H7 (cell line): ENCODE data around the gene MYMK. TPM values are rescaled to one million over a fixed set of nuclear protein-coding genes. Genes with fewer than 3 reads are reported as not detected.

Experiments
- DNase-seq: peaks from one replicate; pipeline ENCODE4 v3.0.0; 2012
- H3K27me3 ChIP-seq: 2 replicates; pipeline ENCODE4 v1.6.0; 2011; ENCODE audit warnings: mild to moderate bottlenecking, low read length; ENCODE audit not compliant: control insufficient read depth, insufficient read depth
- H3K36me3 ChIP-seq: replicated peaks from 2 replicates; pipeline ENCODE4 v1.5.1; 2011; ENCODE audit warnings: low read length; ENCODE audit not compliant: control insufficient read depth, insufficient read depth
- H3K4me3 ChIP-seq: 2 replicates; pipeline ENCODE4 v1.5.1; 2011; ENCODE audit warnings: low read depth, mild to moderate bottlenecking, control low read depth, low read length, moderate library complexity; ENCODE audit not compliant: insufficient read depth
- total RNA-seq: library from RNA; depleted of rRNA; stranded (reverse); fragments of >200 nt; shearing (Covaris generic); gene quantifications from 2 replicates; pipeline ENCODE4 v1.2.3, GENCODE V29; 2014

The MYMK gene
- total RNA-seq, 1 experiment from 2014 or later = not detected

DNA sequence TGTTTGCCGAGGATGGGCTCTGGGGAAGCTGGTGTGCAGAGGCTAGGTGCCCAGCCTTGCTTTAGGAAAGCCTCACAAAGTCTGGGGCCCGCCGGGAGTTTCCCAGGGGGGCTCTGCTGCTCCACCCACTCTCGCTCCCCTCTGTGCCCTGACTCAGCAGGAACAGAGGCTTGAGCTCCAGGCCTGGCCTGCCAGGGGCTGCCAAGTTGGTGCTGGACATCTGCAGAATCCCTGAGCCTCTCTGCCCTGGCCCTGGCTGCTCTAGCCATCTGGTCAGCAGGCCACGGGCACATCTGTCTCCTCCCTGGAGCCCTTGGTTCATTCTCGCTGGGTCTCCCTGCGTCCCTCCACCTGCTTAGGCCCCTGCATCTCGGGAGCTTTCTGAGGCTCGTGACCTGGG lies 9.1 kb upstream of the MYMK start:
- H3K27me3 ChIP-seq = peaks cover 1% of the 10 kb centered on the region; the same call in 1 of the 2 replicates
- DNase-seq = no peak
- H3K36me3 ChIP-seq = no peaks in the 10 kb centered on the region
- no peak overlapping the region for H3K4me3 ChIP-seq

DNA sequence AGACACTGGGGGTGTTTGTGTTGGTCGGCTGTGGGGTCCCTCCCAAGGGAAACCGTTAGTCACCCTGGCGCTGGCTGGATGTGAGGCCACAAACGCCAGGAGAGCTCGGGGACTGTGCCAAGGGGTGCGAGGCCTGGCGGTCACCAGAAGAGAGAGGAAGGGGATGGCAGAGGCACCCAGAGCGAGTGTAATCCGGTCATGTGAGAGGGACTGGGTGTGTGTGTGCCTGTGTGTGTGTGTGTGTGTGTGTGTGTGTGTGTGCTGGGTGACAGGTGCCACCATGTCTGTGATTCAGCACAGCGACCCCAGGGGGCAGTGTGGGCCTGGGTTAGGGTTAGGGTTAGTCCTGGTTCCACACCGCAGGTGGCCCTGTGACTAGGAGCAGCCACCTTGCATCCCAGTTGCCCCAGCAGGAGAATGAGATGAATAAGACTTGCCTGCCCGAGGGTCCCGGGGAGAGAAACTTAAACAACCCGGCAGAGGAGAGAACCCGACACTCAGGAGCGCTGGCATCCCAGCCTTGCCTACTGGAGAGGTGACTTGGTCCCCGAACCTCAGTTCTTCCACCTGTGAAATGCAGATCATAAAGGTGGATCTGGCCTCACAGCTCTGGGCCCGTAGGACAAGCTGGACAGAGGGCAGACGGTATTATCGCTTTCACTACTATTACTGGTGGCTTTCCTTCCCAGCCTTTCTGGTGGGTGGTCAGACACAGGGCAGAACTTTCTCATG lies 8.3 kb upstream of the MYMK start:
- peaks cover 1% of the 10 kb centered on the region; the same call in 1 of the 2 replicates for H3K27me3 ChIP-seq
- H3K36me3 ChIP-seq = no peaks in the 10 kb centered on the region
- no peak overlapping the region for H3K4me3 ChIP-seq
- peak; percentile 90 for DNase-seq

DNA sequence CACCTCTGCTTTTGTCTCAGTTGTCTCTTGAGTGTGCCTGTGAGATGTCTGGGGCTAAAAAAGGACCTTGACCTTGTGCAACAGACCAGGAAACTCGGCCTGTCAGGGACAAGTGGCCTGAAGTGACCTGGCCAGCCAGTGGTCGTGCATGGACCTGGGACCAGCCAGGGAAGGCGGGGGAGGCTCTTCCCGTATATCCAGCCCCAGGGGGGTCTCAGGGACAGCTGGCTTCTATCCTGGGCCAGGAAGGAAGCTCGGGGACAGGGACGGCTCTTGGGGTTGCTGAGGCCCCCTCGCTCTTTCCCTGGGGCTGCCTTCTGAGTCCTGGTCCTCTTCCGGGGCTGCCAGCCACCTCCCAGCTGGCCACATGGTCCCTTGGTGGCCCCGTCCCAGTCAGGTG lies 6.5 kb upstream of the MYMK start:
- peaks cover 1% of the 10 kb centered on the region; the same call in 1 of the 2 replicates for H3K27me3 ChIP-seq
- no peak overlapping the region for H3K4me3 ChIP-seq
- no peak for DNase-seq
- no peaks in the 10 kb centered on the region for H3K36me3 ChIP-seq

DNA sequence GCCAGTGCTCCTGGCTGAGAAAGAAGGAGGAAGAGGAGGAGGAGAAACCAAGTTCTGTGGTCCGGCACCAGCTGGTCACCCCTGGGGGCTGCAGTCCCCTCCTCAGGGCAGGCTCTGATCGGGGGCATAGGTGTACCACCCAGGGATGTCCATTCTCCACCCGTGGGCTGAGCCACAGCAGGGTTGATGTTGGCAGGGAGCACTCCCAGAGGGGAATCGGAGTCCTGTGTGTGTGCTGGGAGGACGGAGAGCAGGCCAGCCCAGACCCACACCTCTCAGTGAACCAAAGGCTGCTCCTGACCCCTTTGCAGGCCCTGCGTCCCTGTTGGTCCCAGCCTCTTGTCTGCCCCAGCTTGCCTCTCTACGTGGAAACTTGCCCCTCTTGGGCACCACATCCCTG lies 5.1 kb upstream of the MYMK start:
- no peak for DNase-seq
- Histone ChIP-seq H3K4me3 (no peak overlapping the region), H3K36me3 (no peaks in the 10 kb centered on the region), H3K27me3 (peaks cover 1% of the 10 kb centered on the region; the same call in 1 of the 2 replicates)

DNA sequence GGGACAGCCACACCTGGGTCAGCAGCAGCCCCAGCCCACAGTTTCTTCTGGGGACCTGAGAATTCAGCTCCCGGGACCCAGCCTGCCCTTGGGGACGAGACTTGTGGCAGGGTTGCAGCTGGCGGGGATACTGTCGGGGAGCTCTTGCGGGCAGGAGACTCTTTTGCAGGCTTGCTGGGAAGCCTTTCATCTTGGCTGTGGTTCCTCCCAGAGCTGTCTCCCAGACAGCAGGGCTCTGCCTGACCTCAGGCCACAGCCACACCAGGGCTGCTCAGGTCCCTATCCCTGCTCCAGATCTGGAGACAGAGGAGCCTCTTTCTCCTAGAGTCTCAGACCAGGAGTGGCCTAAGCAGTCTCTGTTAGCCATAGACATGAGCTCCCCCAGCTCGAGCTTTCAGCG lies 4.7 kb upstream of the MYMK start:
- DNase-seq = no peak
- no peak overlapping the region for H3K4me3 ChIP-seq
- H3K36me3 ChIP-seq = no peaks in the 10 kb centered on the region
- H3K27me3 ChIP-seq = peaks cover 1% of the 10 kb centered on the region; the same call in 1 of the 2 replicates

DNA sequence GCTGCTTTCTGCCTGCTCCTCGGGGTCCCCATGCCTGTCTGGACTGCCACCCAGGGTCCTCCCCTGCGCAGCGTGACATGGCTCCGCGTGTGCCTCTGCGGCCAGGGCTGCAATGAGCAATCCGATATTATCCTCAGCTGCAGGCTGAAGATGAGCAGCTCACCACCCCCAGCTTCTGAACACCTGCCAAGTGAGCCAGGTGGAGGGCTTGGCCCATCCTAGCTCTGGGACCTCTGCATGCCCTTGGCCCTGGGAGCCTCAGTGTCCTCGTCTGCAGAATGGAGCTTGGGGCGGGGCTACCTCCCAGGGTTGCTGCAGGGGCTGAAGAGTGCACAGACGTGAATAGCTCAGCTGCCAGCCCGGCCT lies 4.1 kb upstream of the MYMK start:
- Histone ChIP-seq H3K4me3 (no peak overlapping the region), H3K36me3 (no peaks in the 10 kb centered on the region), H3K27me3 (peaks cover under 1% of the 10 kb centered on the region; the same call in 1 of the 2 replicates)
- DNase-seq = no peak

DNA sequence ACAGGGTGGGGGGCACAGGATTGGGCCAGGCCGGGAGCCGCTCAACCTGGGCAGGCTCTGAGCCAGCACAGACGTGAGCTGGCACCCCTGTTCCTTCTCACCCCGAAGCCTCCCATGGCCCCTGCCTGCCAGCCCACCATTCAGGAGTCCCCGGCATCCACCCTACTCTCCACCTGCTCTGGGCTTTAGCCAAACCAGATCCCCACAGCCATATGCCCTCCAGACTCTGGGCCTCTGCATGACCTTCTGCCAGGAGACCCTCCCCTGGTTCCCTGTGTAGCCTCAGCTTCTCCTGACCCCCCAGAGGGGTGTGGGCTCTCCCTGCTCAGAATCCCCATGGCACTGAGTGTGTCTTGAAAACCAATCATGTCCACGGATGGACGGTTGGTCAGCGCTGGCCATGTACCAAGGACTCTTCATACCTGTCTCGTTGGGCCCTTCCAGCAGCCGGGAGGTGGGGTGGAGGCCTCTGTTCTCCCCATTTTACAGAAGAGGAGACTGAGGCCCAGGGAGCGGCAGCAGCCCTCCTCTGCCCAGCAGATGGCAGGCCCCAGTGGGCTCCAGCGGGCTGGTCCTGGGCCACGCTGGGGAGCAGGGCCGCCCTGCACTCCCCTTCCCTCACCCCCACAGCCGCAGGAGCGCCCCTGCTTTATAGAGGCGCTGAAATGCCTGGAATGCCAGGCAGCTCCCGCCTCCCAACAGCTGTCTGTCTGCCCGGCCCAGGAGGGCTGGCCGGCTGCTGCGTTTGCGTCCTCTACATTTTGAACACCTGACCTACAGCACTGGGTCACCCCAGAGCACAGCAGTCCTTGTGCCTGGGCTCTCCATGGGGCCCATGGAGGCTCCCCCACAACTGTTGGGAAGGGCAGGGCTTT lies 3.5 kb upstream of the MYMK start:
- Histone ChIP-seq H3K36me3 (no peaks in the 10 kb centered on the region), H3K27me3 (no peaks in the 10 kb centered on the region), H3K4me3 (no peak overlapping the region)
- peak; percentile 80 for DNase-seq

DNA sequence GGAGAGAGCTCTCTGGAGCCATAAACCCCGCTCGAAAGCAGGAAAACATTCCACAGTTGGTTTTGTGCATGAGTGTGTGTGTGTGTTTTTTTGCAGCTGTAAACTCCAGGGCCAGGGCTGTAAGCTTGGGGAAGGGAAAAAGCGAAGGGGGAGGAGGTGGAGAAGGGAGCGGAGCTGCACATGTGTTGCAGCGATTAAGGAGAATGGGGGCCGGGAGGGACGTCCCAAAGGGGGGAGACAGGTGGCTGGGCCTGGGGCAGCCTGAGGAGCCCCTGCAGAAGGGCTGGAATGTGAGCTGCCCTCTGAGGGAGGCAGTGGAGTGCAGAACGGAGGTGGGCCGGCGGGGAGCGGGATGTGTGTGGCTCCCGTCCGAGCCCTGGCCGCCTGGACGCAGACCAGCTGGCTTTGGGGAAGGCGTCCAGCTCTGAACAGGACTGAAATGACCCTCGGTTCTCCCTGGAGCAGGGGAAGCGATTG lies 2.7 kb upstream of the MYMK start:
- H3K36me3 ChIP-seq = no peaks in the 10 kb centered on the region
- DNase-seq = peak; percentile 75
- H3K27me3 ChIP-seq = no peaks in the 10 kb centered on the region
- no peak overlapping the region for H3K4me3 ChIP-seq

DNA sequence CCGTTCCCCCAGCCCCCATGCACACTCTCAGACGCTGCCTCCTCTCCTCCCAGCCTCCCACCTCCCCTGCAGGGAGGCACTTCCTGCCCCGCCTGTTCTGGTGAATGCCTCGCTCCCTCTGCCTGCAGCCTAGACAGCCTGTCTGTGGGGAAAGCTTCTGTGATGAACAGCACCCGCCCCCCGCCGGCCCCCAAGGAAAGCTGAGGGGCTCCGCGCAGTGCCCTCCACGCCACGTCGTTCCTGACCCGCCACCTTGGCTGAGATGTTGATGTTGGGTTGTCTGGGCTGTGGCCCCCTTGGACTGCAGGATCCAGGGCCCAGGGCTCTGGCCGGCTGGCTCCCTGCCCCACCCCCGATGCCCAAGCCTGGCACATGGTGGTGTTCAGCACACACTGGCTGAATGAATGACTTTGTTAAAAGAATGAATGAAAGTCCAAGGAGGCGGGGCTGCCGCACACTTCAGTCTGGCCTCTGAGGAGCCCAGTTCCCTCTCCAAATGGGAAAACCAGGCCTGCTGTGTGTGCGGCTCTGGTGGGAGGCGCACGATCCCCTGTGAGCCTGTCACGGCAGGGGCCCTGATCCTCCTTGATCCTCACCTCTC lies 2.1 kb upstream of the MYMK start:
- DNase-seq = peak; percentile 71
- H3K36me3 ChIP-seq = no peaks in the 10 kb centered on the region
- H3K27me3 ChIP-seq = no peaks in the 10 kb centered on the region
- H3K4me3 ChIP-seq = no peak overlapping the region

DNA sequence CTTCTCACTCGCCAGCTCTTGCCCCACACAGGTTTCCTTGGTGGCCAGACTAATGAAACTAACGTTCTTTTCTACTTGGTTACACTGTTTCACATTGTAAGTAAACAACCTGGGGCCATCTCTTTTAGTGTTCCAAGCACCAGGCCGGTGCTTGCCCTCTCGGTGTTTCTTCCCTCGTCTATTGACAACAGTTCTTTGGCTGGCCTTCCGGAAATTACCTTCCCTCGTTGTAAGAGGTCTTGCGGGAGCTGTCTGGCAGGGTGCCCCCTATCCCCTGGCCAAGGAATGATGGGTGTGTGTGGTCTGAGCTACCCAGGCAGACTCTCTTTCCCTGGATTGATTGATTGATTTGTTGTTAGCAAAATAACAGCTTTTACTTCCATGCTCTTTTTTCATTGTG lies 918 bp upstream of the MYMK start:
- Histone ChIP-seq H3K36me3 (no peaks in the 10 kb centered on the region), H3K4me3 (no peak overlapping the region), H3K27me3 (no peaks in the 10 kb centered on the region)
- no peak for DNase-seq

DNA sequence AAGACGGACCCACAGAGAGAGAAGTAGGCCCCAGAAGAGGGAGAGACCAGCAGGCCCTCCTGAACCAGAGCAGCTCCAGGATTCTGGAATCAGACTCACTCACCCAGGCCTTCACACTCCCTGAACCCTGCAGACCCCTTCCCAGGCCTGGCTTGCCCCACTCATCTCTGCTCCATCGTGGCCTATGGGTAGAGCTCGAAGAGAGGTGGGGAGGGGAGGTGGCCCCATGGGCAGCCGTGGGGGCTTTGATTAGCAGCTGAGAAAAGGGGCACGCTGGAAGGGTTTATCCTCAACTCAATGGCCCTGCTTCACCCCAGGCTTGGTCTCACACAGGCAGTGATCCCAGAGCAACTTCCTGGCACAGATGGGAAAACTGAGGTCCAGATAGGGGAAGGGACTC lies 613 bp downstream of the MYMK start:
- DNase-seq = no peak
- no peak overlapping the region for H3K4me3 ChIP-seq
- H3K27me3 ChIP-seq = no peaks in the 10 kb centered on the region
- no peaks in the 10 kb centered on the region for H3K36me3 ChIP-seq

DNA sequence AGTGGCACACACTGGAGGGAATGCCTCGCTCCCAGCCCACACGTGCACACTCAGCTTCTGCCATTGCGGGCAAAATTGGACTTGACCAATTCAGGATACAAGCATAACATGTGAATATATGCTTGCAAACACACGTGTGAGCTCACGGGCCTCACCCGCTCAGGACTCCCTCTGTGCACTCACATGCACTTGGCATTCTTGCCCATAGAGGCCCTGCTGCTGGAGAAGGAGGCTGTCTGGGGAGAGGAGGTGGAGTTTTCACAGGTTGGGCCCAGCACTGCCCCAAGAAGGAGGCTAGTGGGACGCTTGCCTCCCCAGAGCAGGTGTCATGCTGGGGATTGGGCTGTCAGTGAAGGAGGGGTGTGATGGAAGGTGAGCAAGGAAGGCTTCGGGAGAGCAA lies 1.7 kb downstream of the MYMK start:
- no peak for DNase-seq
- Histone ChIP-seq H3K27me3 (no peaks in the 10 kb centered on the region), H3K4me3 (no peak overlapping the region), H3K36me3 (no peaks in the 10 kb centered on the region)

DNA sequence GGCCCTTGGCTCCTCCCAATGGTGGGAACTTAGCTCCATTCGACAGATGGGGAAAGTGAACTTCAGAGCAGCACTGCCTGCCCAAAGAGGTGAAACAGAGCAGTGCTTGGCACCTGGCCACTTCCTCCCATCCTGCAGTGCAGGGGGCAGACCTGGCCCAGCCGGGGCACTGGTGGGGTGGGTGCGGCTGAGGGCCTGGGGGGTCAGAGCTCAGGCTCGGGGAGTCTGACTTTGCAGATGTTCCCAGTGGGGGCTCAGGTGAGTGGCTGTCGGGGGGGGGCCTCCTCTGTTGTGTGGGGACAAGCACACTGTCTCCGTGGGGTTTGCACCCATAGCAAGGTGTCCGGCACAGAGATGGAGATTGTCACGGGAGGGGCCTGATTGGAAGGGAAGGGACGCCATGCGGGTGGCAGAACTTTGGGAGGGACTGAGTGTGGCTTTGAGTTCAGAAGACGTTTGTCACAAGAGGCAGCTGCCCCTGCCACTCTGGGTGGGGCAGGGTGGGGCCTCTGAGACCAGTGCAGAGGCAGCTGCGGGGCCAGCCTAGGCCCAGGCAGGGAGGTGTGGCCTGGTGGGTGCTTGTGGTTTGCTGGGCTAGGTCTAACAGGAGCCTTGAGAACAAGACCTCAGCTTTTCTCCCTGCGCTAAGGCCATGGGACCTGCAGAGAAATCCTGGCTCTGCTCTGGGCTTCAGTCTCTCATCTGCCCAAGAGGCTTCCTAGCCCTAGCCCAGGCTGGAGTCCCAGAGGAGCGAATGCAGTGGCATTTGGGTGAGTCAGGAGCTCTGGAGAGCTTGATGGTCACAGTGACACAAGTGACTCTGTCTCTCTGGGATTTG lies 2.5 kb downstream of the MYMK start:
- Histone ChIP-seq H3K27me3 (no peaks in the 10 kb centered on the region), H3K4me3 (no peak overlapping the region), H3K36me3 (no peaks in the 10 kb centered on the region)
- DNase-seq = no peak
